ENCODE data around the gene JARID2.

- TF ChIP-seq CTCF (IDR thresholded peaks at IDR 0.05), result no peak
- no peak for TF ChIP-seq POLR2A (IDR thresholded peaks at IDR 0.05)
Observed at GRCh38 chr6:15503346-15503680, 257.4 kb downstream of the JARID2 start.

All from Peyer's patch (tissue), 4 donors.